ENCODE measurements around the gene KLHL13. TPM values are rescaled to one million over a fixed set of nuclear protein-coding genes. Genes with fewer than 3 reads are reported as not detected.

The KLHL13 gene
- total RNA-seq, 1 experiment from 2014 or later, result 4.2 TPM

- Histone ChIP-seq H3K9ac (ENCODE audit: low read length) (no peak overlapping the region), H3K4me2 (ENCODE audit: low read length) (no peak overlapping the region), H3K9me2 (ENCODE audit: insufficient read depth) (no peaks in the 10 kb centered on the region), H3K4me3 (replicated peaks in 1 of 2; ENCODE audit: low read depth in 1 of 2, low read length in 2 of 2) (no peak overlapping the region), H3K79me2 (ENCODE audit: insufficient read depth, low read length) (no peaks in the 10 kb centered on the region), H2AFZ (ENCODE audit: low read depth, low read length, poor library complexity, severe bottlenecking) (no peak overlapping the region), H4K20me1 (ENCODE audit: insufficient read depth) (no peaks in the 10 kb centered on the region), H3K27me3 (ENCODE audit: insufficient read depth, low read length) (no peaks in the 10 kb centered on the region), H3K4me1 (ENCODE audit: control insufficient read depth in 1 of 2, insufficient read depth in 2 of 2, low read length in 2 of 2) (no peaks in the 10 kb centered on the region), H3K36me3 (ENCODE audit: control insufficient read depth in 1 of 2, insufficient read depth in 2 of 2, low read length in 2 of 2) (no peaks in the 10 kb centered on the region), H3K9me3 (ENCODE audit: control insufficient read depth in 1 of 2, insufficient read depth in 1 of 2, low read depth in 1 of 2, low read length in 2 of 2) (no peaks in the 10 kb centered on the region), H3K27ac (ENCODE audit: low read depth, low read length) (no peak overlapping the region)
- TF ChIP-seq ZFX (IDR thresholded peaks at IDR 0.05) (no peak), POLR2A (IDR thresholded peaks at IDR 0.05; ENCODE audit: borderline replicate concordance, extremely low read depth, insufficient read depth, insufficient read length) (no peak), ELF1 (IDR thresholded peaks at IDR 0.05; ENCODE audit: borderline replicate concordance, low read depth) (no peak), SIN3A (IDR thresholded peaks at IDR 0.05; ENCODE audit: low read depth) (no peak)
- TF ChIP-seq, protein P1, sequence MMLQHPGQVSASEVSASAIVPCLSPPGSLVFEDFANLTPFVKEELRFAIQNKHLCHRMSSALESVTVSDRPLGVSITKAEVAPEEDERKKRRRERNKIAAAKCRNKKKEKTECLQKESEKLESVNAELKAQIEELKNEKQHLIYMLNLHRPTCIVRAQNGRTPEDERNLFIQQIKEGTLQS (IDR thresholded peaks at IDR 0.05), result no peak
- TF ChIP-seq, protein P2, sequence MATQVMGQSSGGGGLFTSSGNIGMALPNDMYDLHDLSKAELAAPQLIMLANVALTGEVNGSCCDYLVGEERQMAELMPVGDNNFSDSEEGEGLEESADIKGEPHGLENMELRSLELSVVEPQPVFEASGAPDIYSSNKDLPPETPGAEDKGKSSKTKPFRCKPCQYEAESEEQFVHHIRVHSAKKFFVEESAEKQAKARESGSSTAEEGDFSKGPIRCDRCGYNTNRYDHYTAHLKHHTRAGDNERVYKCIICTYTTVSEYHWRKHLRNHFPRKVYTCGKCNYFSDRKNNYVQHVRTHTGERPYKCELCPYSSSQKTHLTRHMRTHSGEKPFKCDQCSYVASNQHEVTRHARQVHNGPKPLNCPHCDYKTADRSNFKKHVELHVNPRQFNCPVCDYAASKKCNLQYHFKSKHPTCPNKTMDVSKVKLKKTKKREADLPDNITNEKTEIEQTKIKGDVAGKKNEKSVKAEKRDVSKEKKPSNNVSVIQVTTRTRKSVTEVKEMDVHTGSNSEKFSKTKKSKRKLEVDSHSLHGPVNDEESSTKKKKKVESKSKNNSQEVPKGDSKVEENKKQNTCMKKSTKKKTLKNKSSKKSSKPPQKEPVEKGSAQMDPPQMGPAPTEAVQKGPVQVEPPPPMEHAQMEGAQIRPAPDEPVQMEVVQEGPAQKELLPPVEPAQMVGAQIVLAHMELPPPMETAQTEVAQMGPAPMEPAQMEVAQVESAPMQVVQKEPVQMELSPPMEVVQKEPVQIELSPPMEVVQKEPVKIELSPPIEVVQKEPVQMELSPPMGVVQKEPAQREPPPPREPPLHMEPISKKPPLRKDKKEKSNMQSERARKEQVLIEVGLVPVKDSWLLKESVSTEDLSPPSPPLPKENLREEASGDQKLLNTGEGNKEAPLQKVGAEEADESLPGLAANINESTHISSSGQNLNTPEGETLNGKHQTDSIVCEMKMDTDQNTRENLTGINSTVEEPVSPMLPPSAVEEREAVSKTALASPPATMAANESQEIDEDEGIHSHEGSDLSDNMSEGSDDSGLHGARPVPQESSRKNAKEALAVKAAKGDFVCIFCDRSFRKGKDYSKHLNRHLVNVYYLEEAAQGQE (IDR thresholded peaks at IDR 0.05; ENCODE audit: low read depth), result no peak
- DNase-seq (ENCODE audit: low read depth, low spot score), result no peak
- ATAC-seq, result no peak
- ChIA-PET RAD21 (ENCODE audit: low non-redundant PET in 1 of 2, low total read pairs in 2 of 2, uncharacterized antibody in 2 of 2, unreplicated experiment in 2 of 2) (no interaction called here), CTCF (no interaction called here), POLR2A (no interaction called here)
- no TSS peak for BruUV-seq (replicated peaks)
- intact Hi-C loops (cut with micrococcal nuclease), result no loop called here
Observed at GRCh38 chrX:118049713-118050112, 66.9 kb downstream of the KLHL13 start.

All from HCT116 (cell line).